GM12875 (cell line): ENCODE data around the gene ADD3.

Experiments
- H3K4me3 ChIP-seq: one replicate; pipeline ENCODE4 v1.5.1; 2011; ENCODE audit warnings: low read depth, low read length, control low read depth
- TF ChIP-seq, protein P1 (sequence below): IDR thresholded peaks from 2 replicates; pipeline ENCODE4 v1.5.1; 2011; ENCODE audit warnings: low read depth, mild to moderate bottlenecking, control low read depth, inconsistent platforms, low read length, moderate library complexity, borderline replicate concordance; ENCODE audit not compliant: insufficient read depth

Gene ADD3

DNA sequence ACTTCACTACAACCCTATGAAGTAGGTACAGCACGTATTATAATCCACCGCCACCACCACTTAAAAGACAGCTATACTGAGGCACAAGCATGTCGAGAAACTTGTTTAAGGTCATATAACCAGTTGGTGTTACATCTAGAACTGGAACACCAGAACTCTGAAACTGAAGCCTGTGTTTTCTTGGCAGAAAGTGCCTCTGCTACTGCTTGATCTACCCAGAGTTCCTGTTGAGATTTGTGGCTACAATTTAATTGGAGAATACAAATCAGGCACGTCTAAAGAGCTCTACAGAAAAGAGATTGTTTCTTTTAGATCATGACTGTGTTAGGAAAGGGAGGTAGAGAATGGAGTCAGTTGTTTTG, 4.3 kb upstream of the ADD3 start:
- TF ChIP-seq, protein P1, sequence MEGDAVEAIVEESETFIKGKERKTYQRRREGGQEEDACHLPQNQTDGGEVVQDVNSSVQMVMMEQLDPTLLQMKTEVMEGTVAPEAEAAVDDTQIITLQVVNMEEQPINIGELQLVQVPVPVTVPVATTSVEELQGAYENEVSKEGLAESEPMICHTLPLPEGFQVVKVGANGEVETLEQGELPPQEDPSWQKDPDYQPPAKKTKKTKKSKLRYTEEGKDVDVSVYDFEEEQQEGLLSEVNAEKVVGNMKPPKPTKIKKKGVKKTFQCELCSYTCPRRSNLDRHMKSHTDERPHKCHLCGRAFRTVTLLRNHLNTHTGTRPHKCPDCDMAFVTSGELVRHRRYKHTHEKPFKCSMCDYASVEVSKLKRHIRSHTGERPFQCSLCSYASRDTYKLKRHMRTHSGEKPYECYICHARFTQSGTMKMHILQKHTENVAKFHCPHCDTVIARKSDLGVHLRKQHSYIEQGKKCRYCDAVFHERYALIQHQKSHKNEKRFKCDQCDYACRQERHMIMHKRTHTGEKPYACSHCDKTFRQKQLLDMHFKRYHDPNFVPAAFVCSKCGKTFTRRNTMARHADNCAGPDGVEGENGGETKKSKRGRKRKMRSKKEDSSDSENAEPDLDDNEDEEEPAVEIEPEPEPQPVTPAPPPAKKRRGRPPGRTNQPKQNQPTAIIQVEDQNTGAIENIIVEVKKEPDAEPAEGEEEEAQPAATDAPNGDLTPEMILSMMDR, result no peak
- H3K4me3 ChIP-seq, result no peak overlapping the region

DNA sequence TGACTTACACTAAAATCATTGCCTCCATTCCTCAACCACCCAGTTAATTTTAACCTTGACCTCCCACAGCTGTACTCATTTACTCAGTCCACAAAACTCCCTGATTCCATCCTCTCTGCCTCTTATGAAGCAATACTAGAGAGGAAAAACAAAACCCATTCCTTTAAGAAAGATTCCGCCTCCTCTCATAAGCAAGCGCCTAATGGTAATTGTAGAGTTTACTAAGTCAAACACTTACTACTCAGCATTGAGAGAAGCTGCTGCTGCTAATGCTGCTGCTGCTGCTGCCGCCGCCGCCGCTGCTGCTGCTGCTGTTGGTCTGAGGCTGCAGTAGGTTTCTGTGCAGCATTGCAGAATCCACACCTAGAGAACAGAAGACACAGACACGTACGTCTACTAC, 2.1 kb upstream of the ADD3 start:
- no peak overlapping the region for H3K4me3 ChIP-seq
- TF ChIP-seq, protein P1, result no peak

DNA sequence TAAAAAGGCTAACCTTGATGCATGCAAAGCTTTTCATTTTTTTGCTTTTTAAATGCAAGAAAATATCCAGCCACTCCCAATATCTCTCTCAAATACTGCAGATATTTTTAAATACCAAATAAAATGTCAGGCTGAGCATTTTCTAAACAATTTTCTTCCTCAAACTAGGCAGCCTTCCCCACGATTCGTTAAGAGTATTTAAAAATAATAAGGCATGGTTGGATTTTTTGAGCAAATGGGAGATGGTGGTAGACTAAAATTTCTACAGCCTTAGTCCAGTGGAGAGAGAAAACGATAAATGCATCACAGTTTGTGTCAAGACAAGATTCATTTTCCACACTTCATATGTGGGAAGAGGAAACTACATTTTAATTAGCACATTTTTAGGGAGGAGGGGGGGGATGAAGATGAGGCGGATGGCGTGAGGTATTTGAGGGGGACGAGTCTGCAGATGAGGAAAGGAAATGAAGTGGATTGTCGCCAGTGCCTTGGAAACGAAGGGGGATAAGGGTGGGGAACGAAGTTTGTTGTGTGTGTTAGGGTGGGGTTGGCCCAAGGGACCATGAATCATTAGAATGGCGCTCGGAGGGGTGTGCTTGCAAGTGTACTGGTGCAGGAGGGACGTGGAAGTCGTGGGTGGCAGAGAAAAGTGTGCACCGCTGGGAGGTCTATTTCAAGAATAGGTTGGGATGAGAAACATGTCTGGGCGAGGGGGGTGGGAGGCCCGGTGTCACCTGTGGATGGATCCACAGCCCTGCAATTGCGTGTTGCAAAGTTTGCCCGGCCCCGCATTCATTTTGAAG, 1.2 kb upstream of the ADD3 start:
- TF ChIP-seq, protein P1, result no peak
- H3K4me3 ChIP-seq, result no peak overlapping the region

DNA sequence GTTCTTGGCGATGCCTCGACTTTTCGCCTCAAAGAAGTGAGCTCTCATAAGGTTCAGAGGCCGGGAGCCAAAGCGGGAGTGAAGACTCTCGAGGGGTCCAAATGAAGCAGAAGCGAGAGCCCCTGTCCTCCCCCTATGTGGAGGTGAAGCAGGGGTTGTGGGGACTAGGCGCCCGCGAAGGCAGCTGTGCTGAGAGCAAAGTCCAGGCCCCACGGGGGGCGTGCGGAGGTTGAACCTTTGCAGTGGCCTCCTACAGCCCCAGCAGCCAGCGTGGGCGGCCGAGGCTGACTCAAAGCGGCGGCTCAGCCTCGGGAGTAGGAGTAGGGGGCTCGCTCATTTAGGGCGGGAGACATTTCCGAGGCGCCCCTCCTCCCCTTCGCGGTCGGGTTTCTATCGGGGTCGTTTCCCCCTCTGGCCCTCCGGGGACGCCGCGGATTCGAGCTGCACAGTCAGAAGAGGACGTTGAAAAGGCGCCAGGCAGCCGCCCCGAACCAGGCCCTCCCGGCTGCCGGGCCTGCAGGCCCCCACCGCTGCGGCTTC, 553 bp upstream of the ADD3 start:
- TF ChIP-seq, protein P1, result no peak
- H3K4me3 ChIP-seq, result peak overlapping the region; percentile 62

DNA sequence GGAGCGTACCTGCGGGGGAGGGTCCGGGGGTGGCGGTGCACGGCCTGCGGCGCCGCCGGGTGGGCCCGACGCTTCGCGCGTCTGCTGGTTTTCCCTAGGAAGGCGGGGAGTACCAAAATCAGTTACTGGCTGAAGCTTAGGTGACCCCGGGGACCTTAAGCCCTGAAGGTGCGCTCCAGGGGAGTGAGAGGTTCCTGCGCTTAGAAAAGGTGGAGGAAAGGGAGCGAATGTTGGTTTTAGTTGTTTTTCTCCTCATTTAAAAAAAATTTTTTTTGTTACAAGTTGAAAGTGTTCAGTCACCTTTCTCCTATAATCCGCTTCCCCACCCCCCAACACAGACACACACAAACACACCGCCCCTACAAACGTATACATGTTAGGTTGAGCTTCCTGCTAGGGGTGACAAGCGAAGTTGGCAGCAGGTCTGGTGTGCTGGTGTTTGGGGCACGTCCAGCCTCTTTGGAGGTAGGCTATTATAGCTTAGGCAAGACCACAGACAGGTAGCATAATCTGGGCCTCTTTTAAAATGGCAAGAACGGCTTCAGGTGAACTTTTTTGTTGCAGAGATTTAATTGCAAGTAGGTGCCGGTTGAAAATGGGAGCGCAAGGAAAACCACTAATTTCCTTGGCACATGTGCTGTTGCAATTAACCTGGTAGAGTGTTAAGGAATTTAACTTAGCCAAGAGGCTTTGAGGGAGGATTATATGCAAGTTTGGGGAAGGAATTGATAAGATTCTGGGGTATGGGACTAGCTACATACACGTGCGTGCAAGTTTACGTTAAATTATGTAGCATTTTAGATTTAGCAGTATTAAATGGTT, 945 bp downstream of the ADD3 start:
- H3K4me3 ChIP-seq, result peak overlapping the region; percentile 89
- TF ChIP-seq, protein P1, result no peak

DNA sequence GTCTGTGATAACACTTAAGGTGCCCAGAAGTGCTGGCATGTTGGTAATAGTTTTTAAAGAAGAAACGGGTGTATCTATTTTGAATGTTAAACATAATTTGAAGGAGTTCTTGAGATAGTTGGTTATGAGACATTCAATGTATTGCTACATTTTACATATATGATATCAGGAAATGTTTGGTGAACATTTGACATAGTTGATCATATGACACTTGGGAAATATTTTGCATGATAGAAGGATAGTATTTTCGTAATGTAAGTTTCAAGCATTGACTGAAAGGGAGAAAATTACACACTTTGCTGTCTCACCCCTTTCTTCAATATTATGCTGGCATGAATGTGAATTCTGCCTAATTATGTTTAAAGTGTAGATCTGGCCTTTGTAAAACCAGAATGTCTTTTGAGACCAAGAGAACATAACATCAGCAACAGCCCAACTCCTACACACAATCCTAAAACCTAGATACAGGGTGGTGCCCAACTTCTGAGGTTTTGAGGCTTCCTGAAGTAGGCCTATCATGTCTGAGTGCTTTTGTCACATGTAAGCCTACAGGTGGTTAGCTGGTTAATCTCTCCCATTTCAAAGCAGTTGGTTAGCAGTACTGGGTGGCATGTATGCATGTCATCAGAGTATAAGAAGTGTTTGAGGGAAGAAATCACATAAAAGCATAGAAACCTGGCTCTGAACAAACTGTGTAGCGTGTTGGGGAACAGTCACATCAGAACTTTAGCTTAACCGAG, 2.1 kb downstream of the ADD3 start:
- TF ChIP-seq, protein P1, result no peak
- H3K4me3 ChIP-seq, result no peak overlapping the region
